Transverse colon (tissue), 4 donors: ENCODE measurements around the gene RPL4.
"Not testable (repeated sequence)": the region's sequence is repeated elsewhere in the genome, so short reads cannot be mapped to it uniquely, and the experiment has no call there.

Source experiments
- CTCF ChIP-seq, 5 experiments: fragments of 200-600 bp in 3 of 5; fragments of 450-650 bp in 2 of 5; sonication (generic) in 3 of 5; IDR thresholded peaks; 1 replicate in 2 of 5; 2 replicates in 3 of 5; pipeline ENCODE4 v1.5.1; 2016 to 2017; ENCODE audit warnings: antibody characterized with exemption in 5 of 5, inconsistent platforms in 3 of 5, mild to moderate bottlenecking in 2 of 5, moderate library complexity in 1 of 5
- EP300 ChIP-seq: sonication (generic); formaldehyde crosslinking; IDR thresholded peaks from one replicate; pipeline ENCODE4 v1.6.1; 2017; ENCODE audit warnings: antibody characterized with exemption, low read depth
- POLR2A ChIP-seq: fragments of 450-650 bp; IDR thresholded peaks from one replicate; pipeline ENCODE4 v1.6.1; 2016; ENCODE audit warnings: antibody characterized with exemption, mild to moderate bottlenecking, moderate library complexity
- POLR2AphosphoS5 ChIP-seq, 3 donors: sonication (generic); formaldehyde crosslinking; IDR thresholded peaks; one replicate each; pipeline ENCODE4 v1.6.1; 2016; ENCODE audit warnings: antibody characterized with exemption in 3 of 3

GRCh38 chr15:66465294-66465693, 39.4 kb downstream of the RPL4 start:
- not testable (repeated sequence) for TF ChIP-seq CTCF (IDR thresholded peaks at IDR 0.05); EP300; POLR2AphosphoS5 (IDR thresholded peaks at IDR 0.05); POLR2A
